GM19238 (cell line): ENCODE results near the gene FOXM1.

Experiments
- DNase-seq: peaks from one replicate; pipeline ENCODE4 v3.0.0; 2011; ENCODE audit warnings: low spot score; ENCODE audit not compliant: insufficient read length

Gene FOXM1

GRCh38 chr12:2842948-2843347, 34.0 kb downstream of the FOXM1 start:
- no peak for DNase-seq

GRCh38 chr12:2841056-2841650, 35.8 kb downstream of the FOXM1 start:
- no peak for DNase-seq

- DNase-seq: no peak
Observed at GRCh38 chr12:2836574-2836973, 40.4 kb downstream of the FOXM1 start.

DNA sequence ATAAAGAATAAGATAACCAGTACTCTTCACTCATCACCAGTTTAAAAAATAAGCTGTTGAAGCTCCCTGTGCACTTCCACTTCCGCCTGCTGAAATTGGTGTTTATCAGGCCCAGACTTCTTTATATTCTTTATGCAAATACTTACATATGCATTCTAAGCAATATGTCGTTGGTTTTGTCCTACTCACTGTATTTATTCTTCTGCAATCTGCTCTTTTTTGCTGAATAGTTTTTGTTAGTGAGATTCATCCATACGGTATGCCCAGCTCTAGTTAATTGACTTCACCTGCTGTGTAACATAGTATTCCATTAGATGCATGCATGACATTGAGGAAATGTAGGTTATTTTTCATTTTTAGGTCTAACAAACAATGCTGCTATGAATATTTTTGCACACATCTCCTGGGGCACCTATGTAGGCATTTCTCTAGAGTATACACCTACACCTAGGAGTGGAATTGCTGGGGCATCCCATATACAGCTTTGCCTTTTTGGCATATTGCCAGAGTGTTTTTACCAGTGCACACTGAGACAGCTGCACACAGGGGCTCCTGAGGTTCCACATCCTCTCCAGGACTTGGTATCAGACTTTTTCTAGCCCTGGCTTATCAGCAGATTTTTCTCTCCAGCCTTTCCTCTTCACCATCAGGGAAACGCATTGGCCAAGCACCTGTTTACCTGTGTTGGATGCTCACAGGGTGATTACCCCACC, 41.1 kb downstream of the FOXM1 start:
- no peak for DNase-seq

- DNase-seq: no peak
Observed at GRCh38 chr12:2834581-2835491, 42.1 kb downstream of the FOXM1 start, which contains the start of gene NRIP2. Gene NRIP2 (minus strand): TSS chr12:2835035. CDS start chr12:2834983, 52 bp downstream.

- no peak for DNase-seq
Observed at GRCh38 chr12:2833810-2834209, 43.2 kb downstream of the FOXM1 start.

DNA sequence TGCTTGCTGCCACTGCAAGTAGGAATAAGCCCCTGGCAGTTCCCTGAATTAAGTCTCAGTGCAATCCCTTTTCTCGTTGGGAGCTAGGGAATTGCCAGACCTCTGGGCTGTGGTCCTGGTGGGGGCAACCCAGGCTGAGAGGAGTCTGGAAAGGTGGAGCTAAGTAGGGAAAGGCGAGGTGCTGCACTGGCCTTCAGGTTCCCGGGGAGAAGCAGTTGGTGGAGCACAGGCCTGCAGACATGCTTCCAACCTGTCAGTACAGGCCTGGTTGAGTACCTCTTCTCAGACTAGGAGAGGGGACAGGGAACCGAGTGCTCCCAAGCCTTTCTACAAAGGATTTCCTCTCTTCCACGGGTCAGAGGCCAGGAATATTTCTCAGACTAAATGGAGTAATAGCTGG, 43.6 kb downstream of the FOXM1 start:
- DNase-seq: no peak

DNA sequence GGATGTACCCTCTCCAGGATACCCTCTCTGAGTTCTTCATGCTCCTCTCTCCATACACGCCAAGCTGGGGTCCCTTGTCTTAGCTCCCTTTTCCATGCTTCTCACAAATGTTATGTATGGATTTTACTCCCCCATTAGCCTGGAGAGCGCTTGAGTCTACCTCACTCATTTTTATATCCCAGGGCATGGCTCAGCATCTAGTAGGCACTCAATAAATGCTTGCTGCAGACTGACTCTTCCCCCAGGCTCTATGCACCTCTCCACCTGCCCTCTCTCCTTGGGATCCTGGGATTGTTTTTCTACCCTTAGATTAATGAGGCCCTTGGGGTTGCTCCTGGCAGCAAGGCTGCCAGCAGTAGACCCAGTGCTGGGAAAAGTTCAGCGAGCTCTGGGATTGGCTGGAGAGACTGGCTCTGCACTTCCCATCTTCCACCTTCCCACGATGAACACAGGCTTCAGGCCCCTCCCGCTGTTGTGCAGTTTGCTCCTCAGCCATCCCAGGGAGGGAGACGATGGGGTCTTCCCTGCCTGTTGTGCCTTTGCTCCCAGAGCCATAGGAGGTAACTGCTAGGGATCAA, 44.3 kb downstream of the FOXM1 start:
- DNase-seq: no peak

DNA sequence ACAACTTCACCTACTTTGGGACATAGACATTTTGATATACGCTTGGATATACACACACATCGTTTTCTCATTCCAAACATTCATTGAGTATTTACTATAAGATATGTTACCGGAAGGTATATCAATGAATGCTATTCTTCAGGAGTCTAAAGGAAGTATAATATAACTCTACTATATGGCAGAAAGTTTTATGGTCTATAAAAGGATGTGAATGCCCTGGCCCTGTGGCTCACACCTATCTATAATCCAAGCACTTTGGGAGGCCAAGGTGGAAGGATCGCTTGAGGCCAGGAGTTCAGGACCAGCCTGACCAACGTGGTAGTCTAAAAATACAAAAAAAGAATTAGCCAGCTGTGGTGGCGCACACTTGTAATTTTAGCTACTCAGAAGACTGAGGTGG, 47.7 kb downstream of the FOXM1 start:
- DNase-seq: no peak

DNA sequence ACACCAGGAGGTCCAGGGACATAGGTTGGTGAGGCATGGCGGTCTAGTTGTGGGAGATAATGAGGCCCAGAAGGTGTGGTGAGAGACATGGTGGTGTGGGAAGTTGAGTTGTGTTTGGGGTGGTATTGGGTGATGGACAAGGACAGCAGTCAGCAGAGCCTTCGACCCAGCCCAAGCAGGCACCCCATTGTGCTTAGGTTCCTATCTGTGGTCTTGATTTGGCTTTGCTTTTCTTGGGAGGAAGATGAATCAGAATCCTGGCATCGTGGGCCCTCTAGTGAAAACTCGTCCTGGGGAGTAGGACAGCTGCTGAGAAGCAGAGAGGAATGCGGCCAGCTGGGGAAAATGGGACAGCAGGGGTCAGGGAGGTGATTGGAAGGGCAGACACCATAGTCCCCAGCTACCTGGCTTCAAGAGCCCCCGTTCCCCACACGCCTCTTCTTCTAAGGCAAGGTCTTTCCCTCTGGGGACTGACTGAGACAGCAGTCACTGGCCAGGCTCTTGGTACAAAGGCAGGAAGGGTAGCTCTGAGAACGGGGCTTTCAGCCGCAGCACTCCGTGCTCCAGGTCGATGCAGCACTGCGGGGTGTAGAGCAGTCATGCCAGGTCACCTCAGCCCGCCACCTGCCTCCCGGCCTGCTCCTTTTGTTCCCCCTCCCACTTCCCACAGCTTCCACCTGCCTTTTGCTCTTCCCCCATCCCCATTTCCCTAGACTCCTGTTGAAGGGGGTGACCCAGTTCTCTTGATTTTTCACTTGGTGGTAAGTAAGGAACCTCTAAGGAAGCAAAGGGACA, 50.1 kb downstream of the FOXM1 start:
- no peak for DNase-seq

GRCh38 chr12:2826036-2826435, 50.9 kb downstream of the FOXM1 start:
- DNase-seq: no peak

DNA sequence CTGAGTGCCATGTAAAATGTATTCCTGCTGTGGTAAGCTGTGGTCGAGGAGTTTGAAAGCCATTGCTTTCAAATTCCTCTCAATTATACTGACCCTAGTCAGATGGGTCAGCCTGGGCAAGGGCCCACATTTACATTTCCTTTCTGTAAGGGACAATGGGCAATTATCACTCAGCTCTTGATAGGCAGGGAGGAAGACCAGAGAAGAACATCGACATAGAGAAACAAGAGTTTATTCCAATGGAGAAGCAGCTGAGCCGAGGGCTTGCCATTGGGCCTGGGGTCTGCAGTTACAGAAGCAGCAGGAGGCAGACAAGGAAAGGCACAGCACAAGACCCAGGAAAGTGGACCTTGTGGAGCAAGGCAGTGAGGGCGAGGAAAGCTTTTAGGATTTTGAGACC, 51.8 kb downstream of the FOXM1 start:
- DNase-seq: no peak

GRCh38 chr12:2824541-2824940, 52.4 kb downstream of the FOXM1 start:
- DNase-seq: no peak

- DNase-seq: no peak
Observed at GRCh38 chr12:2823483-2823882, 53.5 kb downstream of the FOXM1 start.

DNA sequence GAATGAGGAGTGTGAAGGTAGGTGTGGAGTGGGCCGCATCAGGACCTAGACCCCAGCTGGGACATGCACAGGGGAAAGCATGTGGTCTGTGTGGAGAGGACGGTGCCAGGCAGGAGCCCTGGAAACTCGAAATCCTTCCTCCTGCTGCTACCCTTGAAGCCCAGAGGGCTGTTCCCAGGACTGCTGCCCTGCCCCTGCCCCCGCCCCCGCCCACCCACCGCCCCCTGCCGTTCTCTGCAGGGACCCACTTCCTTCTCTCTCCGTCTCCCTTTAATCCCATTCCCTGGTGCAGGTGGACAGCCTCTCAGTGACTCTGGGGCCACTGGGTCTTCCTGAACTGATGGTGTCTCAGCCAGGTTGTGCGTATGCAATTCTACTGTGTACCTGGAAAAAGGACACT, 56.5 kb downstream of the FOXM1 start:
- no peak for DNase-seq

DNA sequence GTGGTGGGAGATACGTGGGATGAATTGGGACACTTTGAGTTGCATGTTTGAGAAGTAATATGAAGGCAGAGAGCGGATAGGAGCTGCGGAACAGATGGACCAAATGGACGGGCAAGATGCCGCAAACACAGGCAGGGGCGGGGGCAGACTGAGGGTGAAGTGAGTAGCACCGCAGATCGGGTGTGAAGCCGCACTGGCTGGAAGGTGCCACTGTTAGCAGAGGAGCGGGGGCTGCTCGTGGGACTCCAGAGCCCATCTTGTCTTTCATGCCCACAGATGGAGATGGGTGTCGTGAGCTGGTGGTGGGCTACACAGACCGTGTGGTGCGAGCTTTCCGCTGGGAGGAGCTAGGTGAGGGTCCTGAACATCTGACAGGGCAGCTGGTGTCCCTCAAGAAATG, 57.2 kb downstream of the FOXM1 start:
- no peak for DNase-seq

DNA sequence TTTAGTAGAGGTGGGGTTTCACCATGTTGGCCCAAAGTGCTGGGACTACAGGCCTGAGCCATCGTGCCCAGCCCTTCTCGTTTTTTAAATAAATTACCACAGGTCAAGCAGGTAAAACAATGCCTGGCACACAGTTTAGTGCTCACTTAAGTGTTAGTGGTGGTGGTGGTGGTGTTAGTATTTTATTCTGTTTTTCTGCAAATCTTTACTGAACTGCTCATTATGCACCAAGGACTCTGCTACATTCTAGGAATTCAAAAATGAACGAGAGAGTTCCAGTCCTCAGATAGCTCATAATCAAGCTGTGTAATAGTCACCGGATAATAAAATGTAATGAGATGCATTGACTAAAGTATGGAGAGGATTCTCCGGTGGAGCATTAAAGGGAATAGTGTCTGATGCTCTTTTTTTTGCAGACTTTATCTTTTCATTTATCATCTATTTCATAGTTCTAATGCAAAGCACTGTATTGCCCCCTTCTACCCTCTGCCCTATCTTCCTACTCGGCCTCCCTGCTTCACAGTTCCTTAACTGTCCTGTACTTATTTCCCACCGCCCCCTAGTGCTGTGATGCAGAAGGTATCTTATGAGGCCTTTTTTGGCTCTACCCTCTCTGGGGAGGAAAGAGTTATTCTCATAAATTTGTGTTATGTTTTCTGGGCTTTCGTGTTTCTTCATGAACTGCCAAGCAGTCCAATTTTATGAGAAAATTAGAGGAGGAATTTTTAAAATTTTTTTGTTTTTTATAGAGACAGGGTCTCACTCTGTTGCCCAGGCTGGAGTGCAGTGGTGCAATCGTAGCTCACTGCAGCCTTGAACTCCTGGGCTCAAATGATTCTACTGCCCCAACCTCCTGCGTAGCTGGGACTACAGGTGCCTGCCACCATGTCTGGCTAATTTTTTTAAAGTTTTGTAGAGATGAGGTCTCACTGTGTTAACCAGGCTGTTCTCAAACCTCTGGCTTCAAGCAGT, 63.5 kb downstream of the FOXM1 start:
- DNase-seq: peak; percentile 59

DNA sequence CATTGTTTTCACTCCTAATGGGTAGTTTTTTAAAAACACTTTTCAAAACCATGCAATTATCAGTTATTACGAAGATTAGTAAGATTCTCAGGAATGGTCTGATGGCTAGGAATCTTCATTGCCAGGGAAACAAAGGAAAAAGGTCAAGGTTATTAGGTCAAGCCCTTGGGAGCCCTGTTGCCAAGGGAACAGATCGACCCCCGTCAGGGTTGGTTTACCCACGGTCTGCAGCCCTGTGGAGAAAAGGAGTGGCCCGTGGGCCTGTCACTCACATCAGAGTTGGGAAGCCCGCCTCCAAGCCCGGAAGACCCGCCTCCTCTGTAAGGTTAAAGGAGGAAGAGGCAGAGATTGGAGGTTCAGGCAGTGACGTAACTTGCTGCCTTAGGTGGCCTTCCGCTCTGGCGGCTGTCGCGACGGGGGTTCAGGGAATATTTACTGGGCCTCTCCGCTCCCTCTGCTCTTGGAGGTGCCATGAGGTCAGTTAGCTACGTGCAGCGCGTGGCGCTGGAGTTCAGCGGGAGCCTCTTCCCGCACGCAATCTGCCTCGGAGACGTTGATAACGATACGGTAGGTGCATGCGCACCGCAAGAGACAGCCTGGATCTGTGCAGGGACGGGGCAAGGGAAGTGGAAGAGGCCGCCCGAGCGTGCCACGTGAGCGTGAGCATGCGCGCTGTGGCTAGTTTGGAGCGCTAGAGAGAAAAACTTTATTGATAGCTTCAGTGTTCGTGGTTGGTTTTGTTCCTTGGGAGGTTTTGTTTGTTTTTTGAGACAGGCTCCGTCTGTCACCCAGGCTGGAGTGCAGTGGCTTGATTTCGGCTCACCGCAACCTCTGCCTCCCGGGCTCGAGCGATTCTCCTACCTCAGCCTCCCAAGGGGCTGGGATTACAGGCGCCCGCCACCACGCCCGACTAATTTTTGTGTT, 64.4 kb downstream of the FOXM1 start, which contains the start of gene ITFG2:
Gene ITFG2, plus strand, starts transcription at position 379 of the 924 bp plus-strand sequence. Its CDS starts 93 bp downstream, at position 472.
- peak; percentile 91 for DNase-seq

- no peak for DNase-seq
Observed at GRCh38 chr12:2811801-2812200, 65.2 kb downstream of the FOXM1 start.
